ENCODE measurements around the gene CDH11.
A peak's percentile ranks its signal among the peaks of the same experiment; 100 is the strongest.

Gene CDH11

DNA sequence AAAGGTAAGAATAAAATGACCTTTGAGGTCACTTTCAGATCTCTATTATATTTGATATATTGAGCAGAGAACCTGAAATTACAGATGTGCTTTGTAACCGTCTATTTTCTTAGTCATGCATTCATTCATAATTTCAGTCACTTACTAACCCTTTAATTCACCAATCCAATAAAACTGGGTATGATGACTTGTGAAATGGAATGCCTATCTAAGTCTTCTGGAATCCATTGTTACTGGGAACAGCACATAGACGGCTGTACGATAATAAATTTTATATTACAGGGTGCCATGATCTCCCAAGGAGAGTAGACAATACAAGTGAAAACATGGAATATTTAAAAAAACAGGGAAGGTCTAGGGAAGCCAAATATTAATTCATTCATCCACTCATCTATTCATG lies 22.9 kb downstream of the CDH11 start:
- no peak overlapping the region for H3K27ac ChIP-seq (ENCODE audit: low read depth, low read length)
- peaks cover 21% of the 10 kb centered on the region for H3K79me2 ChIP-seq (ENCODE audit: control insufficient read depth, insufficient read depth, low read length, unreplicated experiment)
- no peak overlapping the region for H2AFZ ChIP-seq (ENCODE audit: low read length, unreplicated experiment)
- no peaks in the 10 kb centered on the region for H3K36me3 ChIP-seq (ENCODE audit: insufficient read depth, low read length)
- no peaks in the 10 kb centered on the region for H3K4me1 ChIP-seq (ENCODE audit: control insufficient read depth, insufficient read depth, low read length, unreplicated experiment)
- H3K4me3 ChIP-seq (ENCODE audit: low read depth, low read length), result no peak overlapping the region
- H3K27me3 ChIP-seq (ENCODE audit: insufficient read depth, low read length), result no peaks in the 10 kb centered on the region

DNA sequence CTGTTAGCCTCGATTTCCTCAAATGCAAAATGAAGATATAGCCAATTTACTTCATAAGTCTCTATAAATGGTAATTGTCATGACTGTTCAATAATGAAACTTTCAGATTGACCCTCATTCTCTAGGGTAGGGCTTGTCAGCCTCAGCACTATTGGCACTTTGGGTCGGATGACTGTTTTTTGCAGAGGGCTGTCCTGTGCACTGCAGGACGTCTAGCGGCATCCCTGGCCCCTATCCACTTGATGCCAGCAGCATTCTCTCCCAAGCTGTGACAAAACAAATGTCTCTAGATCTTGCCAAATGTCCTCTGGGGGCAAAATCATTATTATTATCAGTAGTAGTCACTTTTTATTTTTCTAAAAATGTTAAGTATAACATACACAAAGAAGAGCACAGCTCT lies 24.6 kb downstream of the CDH11 start:
- Histone ChIP-seq H3K27me3 (ENCODE audit: insufficient read depth, low read length) (no peaks in the 10 kb centered on the region), H3K27ac (ENCODE audit: low read depth, low read length) (no peak overlapping the region), H3K36me3 (ENCODE audit: insufficient read depth, low read length) (no peaks in the 10 kb centered on the region), H3K4me3 (ENCODE audit: low read depth, low read length) (no peak overlapping the region), H3K4me1 (ENCODE audit: control insufficient read depth, insufficient read depth, low read length, unreplicated experiment) (no peaks in the 10 kb centered on the region), H2AFZ (ENCODE audit: low read length, unreplicated experiment) (no peak overlapping the region), H3K79me2 (ENCODE audit: control insufficient read depth, insufficient read depth, low read length, unreplicated experiment) (peaks cover 15% of the 10 kb centered on the region)

DNA sequence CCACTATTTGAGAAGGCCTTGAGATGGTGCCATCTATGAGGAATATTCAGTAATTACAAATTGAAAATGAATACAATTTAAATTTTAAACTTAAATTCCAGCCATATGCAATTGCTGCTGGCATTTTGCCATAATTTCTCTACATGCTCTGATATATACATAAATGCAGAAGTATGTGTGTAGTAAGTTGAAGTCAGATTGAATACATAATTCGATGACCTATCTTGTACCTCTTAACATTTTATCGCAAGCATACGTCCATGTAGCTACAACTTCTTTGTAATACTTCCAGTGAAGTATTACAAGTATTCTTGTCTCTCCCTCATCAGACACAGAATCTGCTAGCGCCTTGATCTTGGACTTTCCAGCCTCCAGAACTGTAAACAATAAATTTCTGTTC lies 26.0 kb downstream of the CDH11 start:
- H3K36me3 ChIP-seq (ENCODE audit: insufficient read depth, low read length), result no peaks in the 10 kb centered on the region
- H3K27me3 ChIP-seq (ENCODE audit: insufficient read depth, low read length), result no peaks in the 10 kb centered on the region
- no peak overlapping the region for H2AFZ ChIP-seq (ENCODE audit: low read length, unreplicated experiment)
- H3K79me2 ChIP-seq (ENCODE audit: control insufficient read depth, insufficient read depth, low read length, unreplicated experiment), result peaks cover 17% of the 10 kb centered on the region
- H3K27ac ChIP-seq (ENCODE audit: low read depth, low read length), result no peak overlapping the region
- no peaks in the 10 kb centered on the region for H3K4me1 ChIP-seq (ENCODE audit: control insufficient read depth, insufficient read depth, low read length, unreplicated experiment)
- H3K4me3 ChIP-seq (ENCODE audit: low read depth, low read length), result no peak overlapping the region

DNA sequence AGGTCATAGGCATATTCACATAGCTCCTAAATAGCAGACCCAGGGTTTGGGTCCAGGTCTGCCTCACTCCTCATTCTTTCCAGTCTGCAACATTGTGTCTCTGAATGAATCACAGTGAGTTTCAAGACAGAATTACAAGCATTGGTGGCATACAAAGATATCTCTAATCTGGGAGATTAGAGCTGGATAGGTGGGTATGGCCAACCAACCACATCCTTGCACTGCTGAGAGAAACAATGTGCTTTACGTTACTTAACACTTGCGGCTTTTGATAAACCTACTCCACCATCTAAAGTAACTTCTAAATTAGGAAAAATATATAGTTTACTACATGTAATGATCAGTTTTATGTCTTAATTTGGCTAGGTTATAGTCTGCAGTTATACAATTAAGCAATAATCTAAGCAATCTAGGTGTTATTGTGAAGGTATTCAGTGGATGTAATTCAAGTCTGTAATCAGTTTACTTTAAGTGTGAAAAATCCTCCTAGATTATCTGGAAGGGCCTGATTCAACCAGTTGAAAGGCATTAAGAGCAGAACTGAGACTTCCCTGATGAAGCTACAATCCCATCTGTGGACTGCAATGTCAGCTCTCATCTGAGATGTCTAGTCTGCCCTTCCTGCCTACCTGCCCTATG lies 26.7 kb downstream of the CDH11 start:
- Histone ChIP-seq H3K4me1 (ENCODE audit: control insufficient read depth, insufficient read depth, low read length, unreplicated experiment) (no peaks in the 10 kb centered on the region), H3K27me3 (ENCODE audit: insufficient read depth, low read length) (no peaks in the 10 kb centered on the region), H3K27ac (ENCODE audit: low read depth, low read length) (no peak overlapping the region), H3K79me2 (ENCODE audit: control insufficient read depth, insufficient read depth, low read length, unreplicated experiment) (peaks cover 17% of the 10 kb centered on the region), H3K4me3 (ENCODE audit: low read depth, low read length) (no peak overlapping the region), H2AFZ (ENCODE audit: low read length, unreplicated experiment) (no peak overlapping the region), H3K36me3 (ENCODE audit: insufficient read depth, low read length) (no peaks in the 10 kb centered on the region)

DNA sequence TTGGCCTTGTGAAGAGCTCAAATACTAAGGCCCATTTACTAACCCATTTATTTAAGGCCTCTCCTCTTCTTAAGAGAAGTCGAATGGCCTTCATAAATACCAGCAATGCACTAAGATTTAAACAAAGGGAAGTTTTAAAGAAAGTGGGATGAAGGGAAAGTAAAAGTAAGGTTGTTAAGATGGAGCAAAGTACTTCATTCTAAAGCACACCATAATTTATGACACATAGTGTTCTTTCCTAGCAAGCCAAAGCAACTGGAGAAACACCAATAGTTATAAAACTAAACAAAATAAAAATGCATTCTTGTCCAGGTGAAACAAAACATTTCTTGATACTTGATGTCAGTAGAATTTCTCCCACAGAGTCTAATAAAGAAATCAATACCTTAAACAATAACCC lies 27.9 kb downstream of the CDH11 start:
- no peaks in the 10 kb centered on the region for H3K4me1 ChIP-seq (ENCODE audit: control insufficient read depth, insufficient read depth, low read length, unreplicated experiment)
- H3K79me2 ChIP-seq (ENCODE audit: control insufficient read depth, insufficient read depth, low read length, unreplicated experiment), result peaks cover 17% of the 10 kb centered on the region
- no peak overlapping the region for H2AFZ ChIP-seq (ENCODE audit: low read length, unreplicated experiment)
- H3K27ac ChIP-seq (ENCODE audit: low read depth, low read length), result no peak overlapping the region
- H3K4me3 ChIP-seq (ENCODE audit: low read depth, low read length), result no peak overlapping the region
- no peaks in the 10 kb centered on the region for H3K27me3 ChIP-seq (ENCODE audit: insufficient read depth, low read length)
- H3K36me3 ChIP-seq (ENCODE audit: insufficient read depth, low read length), result no peaks in the 10 kb centered on the region

DNA sequence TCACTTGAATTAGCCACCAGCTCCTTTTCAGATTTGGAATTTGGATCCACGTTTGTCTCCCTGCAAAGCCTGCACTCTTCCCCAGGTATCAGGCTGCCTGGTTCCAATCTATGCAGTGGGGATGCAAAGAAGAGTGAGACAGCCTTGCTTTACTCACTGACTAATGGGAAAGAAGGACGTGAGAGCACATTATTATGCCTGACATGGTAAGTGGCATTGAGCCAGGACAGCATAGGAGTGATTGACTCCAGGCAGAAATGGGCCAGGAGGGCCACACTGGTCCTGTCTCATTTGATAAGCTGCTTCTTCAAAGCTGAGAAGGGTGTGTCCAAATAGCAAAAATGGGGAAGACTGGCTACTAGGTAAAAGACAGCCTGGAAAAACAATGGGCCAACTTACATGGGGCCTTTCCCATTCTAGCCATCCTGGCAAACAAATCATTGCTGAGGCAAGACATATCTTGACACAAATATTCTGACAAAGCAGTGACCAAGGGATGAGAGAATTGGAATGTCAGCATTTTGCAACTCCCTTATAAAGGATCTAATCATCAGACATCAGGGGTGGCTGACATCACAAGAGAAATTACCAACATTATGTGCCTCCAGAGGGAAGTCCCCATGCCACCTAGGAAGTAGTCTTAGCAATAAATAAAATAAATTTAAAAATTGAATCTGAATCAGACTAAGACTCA lies 38.6 kb downstream of the CDH11 start:
- H3K79me2 ChIP-seq (ENCODE audit: control insufficient read depth, insufficient read depth, low read length, unreplicated experiment), result peaks cover 5% of the 10 kb centered on the region
- H3K4me3 ChIP-seq (ENCODE audit: low read depth, low read length), result no peak overlapping the region
- no peaks in the 10 kb centered on the region for H3K36me3 ChIP-seq (ENCODE audit: insufficient read depth, low read length)
- H3K27ac ChIP-seq (ENCODE audit: low read depth, low read length), result peak overlapping the region; percentile 36; the same call in 1 of the 2 replicates
- peak overlapping the region; percentile 7 for H2AFZ ChIP-seq (ENCODE audit: low read length, unreplicated experiment)
- H3K27me3 ChIP-seq (ENCODE audit: insufficient read depth, low read length), result no peaks in the 10 kb centered on the region
- H3K4me1 ChIP-seq (ENCODE audit: control insufficient read depth, insufficient read depth, low read length, unreplicated experiment), result no peaks in the 10 kb centered on the region

DNA sequence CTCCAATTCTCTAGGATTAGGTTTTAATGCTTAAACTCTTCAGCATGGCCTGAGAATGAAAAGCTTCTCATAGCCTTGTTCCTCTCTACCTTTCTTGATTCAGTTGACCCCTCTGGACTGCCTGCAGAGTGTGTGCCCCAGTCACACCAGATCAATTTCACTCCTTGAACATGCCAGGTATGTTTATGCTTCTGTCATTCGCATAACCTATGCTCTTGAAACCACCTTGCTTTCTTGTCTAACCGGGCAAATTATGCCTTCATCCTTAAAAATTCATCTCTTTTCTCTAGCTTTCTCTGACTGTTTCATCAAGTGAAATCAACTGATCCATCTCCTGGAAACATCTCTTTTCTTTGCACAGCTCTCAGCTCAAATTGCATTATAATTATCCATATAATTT lies 42.3 kb downstream of the CDH11 start:
- no peak overlapping the region for H3K4me3 ChIP-seq (ENCODE audit: low read depth, low read length)
- H3K79me2 ChIP-seq (ENCODE audit: control insufficient read depth, insufficient read depth, low read length, unreplicated experiment), result peaks cover 3% of the 10 kb centered on the region
- no peaks in the 10 kb centered on the region for H3K4me1 ChIP-seq (ENCODE audit: control insufficient read depth, insufficient read depth, low read length, unreplicated experiment)
- H3K27ac ChIP-seq (ENCODE audit: low read depth, low read length), result no peak overlapping the region
- H3K27me3 ChIP-seq (ENCODE audit: insufficient read depth, low read length), result no peaks in the 10 kb centered on the region
- H2AFZ ChIP-seq (ENCODE audit: low read length, unreplicated experiment), result no peak overlapping the region
- H3K36me3 ChIP-seq (ENCODE audit: insufficient read depth, low read length), result no peaks in the 10 kb centered on the region

DNA sequence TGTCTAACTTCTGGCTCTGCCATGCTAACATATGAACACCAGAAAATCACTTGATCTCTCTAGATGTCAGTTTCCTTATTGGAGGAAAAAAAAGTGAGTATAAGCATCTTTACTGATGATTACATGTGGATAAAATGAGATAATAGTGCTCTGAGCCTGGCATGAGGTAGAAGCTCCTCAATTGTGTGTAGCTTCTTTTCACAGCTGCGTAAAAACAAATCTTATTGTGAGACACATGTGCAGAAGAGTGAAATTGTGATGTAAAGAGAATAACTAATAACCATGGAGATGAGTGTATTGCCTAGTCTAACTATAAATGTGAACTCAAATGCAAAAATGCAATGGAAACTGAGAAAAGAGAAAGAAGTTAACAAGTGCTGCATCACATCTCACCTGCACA lies 44.7 kb downstream of the CDH11 start:
- H3K27me3 ChIP-seq (ENCODE audit: insufficient read depth, low read length), result no peaks in the 10 kb centered on the region
- H3K4me1 ChIP-seq (ENCODE audit: control insufficient read depth, insufficient read depth, low read length, unreplicated experiment), result peaks cover 2% of the 10 kb centered on the region
- peaks cover 3% of the 10 kb centered on the region for H3K79me2 ChIP-seq (ENCODE audit: control insufficient read depth, insufficient read depth, low read length, unreplicated experiment)
- no peak overlapping the region for H3K4me3 ChIP-seq (ENCODE audit: low read depth, low read length)
- H3K36me3 ChIP-seq (ENCODE audit: insufficient read depth, low read length), result no peaks in the 10 kb centered on the region
- H2AFZ ChIP-seq (ENCODE audit: low read length, unreplicated experiment), result no peak overlapping the region
- H3K27ac ChIP-seq (ENCODE audit: low read depth, low read length), result no peak overlapping the region

DNA sequence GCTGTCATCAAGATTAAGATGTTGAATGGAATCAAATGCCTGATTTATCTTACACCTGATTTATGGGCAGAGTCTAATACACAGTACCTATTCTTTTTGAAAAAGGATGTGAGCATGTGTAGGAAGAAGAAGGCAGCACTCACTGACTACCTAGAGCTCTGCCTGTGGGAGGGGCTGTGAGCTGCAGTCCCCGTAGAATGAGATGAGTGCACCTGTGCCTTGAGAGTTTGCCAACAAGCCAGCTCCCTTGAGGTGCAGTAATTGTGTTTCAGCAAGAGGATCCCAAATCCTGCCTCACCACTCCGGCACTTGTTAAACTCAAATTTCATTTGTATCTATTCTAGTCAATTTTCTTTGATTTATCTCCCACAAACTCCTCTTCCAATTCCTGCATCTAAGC lies 46.0 kb downstream of the CDH11 start:
- Histone ChIP-seq H3K27me3 (ENCODE audit: insufficient read depth, low read length) (no peaks in the 10 kb centered on the region), H2AFZ (ENCODE audit: low read length, unreplicated experiment) (no peak overlapping the region), H3K36me3 (ENCODE audit: insufficient read depth, low read length) (no peaks in the 10 kb centered on the region), H3K4me3 (ENCODE audit: low read depth, low read length) (no peak overlapping the region), H3K27ac (ENCODE audit: low read depth, low read length) (no peak overlapping the region), H3K79me2 (ENCODE audit: control insufficient read depth, insufficient read depth, low read length, unreplicated experiment) (peaks cover 3% of the 10 kb centered on the region), H3K4me1 (ENCODE audit: control insufficient read depth, insufficient read depth, low read length, unreplicated experiment) (peaks cover 15% of the 10 kb centered on the region)

DNA sequence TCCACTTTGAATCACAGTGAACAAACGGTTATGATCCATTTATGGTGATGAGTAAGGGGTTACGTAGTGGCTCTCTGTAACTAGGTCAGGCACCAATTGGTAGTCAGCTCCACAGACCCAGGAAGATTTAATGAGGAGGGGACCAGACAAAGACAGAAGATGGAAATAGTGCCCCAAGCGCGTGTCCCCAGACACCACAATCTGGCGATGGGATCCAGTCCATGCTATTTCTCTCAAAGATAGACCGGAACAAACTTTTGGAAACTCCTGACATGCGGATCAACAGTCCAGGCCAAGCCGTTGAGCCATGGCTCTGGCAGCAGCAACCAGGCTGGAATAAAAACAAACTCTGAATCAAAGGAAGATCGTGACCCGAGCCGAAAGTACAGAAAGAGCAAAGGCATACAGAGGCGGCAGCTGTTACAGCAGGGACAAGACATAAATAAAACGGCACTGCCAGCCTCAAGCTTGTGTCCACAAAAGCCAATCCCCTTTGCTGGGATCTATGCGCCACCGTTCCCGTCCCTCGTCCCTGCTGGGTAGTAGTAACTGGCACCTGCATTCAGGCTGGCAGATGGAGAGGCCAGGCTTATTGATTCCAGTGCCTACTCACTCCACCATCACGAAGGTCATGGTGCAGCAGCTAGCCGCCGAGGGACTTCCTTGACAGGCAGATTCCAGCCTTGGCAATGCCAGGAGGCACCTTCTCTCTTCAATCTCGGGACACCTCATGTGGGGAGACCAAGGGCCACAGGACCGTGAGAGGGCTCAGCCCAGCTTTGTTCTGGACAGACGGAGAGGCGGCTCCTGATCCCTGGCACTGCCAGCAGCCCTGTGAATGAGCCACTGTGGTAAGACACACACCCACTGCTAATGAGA lies 50.2 kb downstream of the CDH11 start:
- Histone ChIP-seq H3K36me3 (ENCODE audit: insufficient read depth, low read length) (no peaks in the 10 kb centered on the region), H2AFZ (ENCODE audit: low read length, unreplicated experiment) (peak overlapping the region; percentile 96)

More for the DNA sequence above, 50.2 kb downstream of the CDH11 start:
- H3K27me3 ChIP-seq (ENCODE audit: insufficient read depth, low read length), result no peaks in the 10 kb centered on the region
- H3K4me3 ChIP-seq (ENCODE audit: low read depth, low read length), result peak overlapping the region; percentile 67
- peaks cover 9% of the 10 kb centered on the region for H3K79me2 ChIP-seq (ENCODE audit: control insufficient read depth, insufficient read depth, low read length, unreplicated experiment)
- peaks cover 47% of the 10 kb centered on the region for H3K4me1 ChIP-seq (ENCODE audit: control insufficient read depth, insufficient read depth, low read length, unreplicated experiment)
- peak overlapping the region; percentile 100 for H3K27ac ChIP-seq (ENCODE audit: low read depth, low read length)
